SJCRH30 (cell line): ENCODE results near the gene HFM1. TPM values are rescaled to one million over a fixed set of nuclear protein-coding genes. Genes with fewer than 3 reads are reported as not detected.
"Not testable (repeated sequence)": the region's sequence is repeated elsewhere in the genome, so short reads cannot be mapped to it uniquely, and the experiment has no call there.

ENCODE experiments used
- DNase-seq, 2 experiments: peaks; one replicate each; pipeline ENCODE4 v3.0.0-alpha.2; 2015 to 2020
- H3K27ac ChIP-seq: fragments of 250-450 bp; sonication (Bioruptor Pico); 2 replicates; pipeline ENCODE4 v1.5.1; 2020; ENCODE audit warnings: mild to moderate bottlenecking, moderate library complexity
- H3K27me3 ChIP-seq: fragments of 250-450 bp; sonication (Bioruptor Pico); 2 replicates; pipeline ENCODE4 v1.5.1; 2020; ENCODE audit warnings: mild to moderate bottlenecking, moderate library complexity
- H3K36me3 ChIP-seq: fragments of 250-450 bp; sonication (Bioruptor Pico); 2 replicates; pipeline ENCODE4 v1.5.1; 2020; ENCODE audit warnings: mild to moderate bottlenecking, moderate library complexity
- H3K4me1 ChIP-seq: fragments of 250-450 bp; sonication (Bioruptor Pico); 2 replicates; pipeline ENCODE4 v1.5.1; 2020; ENCODE audit warnings: mild to moderate bottlenecking, moderate library complexity
- H3K4me3 ChIP-seq: fragments of 250-450 bp; sonication (Bioruptor Pico); 2 replicates; pipeline ENCODE4 v1.5.1; 2020; ENCODE audit warnings: mild to moderate bottlenecking, moderate library complexity
- H3K9me3 ChIP-seq: fragments of 250-450 bp; sonication (Bioruptor Pico); replicated peaks from 2 replicates; pipeline ENCODE4 v1.5.1; 2020; ENCODE audit warnings: mild to moderate bottlenecking, moderate library complexity
- total RNA-seq: library from RNA; depleted of rRNA; stranded (reverse); fragments of >200 nt; shearing (Covaris generic); gene quantifications from 2 replicates; pipeline ENCODE4 v1.2.3, GENCODE V29; 2014; rRNA removed

HFM1 gene, protein sequence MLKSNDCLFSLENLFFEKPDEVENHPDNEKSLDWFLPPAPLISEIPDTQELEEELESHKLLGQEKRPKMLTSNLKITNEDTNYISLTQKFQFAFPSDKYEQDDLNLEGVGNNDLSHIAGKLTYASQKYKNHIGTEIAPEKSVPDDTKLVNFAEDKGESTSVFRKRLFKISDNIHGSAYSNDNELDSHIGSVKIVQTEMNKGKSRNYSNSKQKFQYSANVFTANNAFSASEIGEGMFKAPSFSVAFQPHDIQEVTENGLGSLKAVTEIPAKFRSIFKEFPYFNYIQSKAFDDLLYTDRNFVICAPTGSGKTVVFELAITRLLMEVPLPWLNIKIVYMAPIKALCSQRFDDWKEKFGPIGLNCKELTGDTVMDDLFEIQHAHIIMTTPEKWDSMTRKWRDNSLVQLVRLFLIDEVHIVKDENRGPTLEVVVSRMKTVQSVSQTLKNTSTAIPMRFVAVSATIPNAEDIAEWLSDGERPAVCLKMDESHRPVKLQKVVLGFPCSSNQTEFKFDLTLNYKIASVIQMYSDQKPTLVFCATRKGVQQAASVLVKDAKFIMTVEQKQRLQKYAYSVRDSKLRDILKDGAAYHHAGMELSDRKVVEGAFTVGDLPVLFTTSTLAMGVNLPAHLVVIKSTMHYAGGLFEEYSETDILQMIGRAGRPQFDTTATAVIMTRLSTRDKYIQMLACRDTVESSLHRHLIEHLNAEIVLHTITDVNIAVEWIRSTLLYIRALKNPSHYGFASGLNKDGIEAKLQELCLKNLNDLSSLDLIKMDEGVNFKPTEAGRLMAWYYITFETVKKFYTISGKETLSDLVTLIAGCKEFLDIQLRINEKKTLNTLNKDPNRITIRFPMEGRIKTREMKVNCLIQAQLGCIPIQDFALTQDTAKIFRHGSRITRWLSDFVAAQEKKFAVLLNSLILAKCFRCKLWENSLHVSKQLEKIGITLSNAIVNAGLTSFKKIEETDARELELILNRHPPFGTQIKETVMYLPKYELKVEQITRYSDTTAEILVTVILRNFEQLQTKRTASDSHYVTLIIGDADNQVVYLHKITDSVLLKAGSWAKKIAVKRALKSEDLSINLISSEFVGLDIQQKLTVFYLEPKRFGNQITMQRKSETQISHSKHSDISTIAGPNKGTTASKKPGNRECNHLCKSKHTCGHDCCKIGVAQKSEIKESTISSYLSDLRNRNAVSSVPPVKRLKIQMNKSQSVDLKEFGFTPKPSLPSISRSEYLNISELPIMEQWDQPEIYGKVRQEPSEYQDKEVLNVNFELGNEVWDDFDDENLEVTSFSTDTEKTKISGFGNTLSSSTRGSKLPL (N-terminal part only)
- 4.5 and 6.9 TPM in 2 replicates for total RNA-seq

DNA sequence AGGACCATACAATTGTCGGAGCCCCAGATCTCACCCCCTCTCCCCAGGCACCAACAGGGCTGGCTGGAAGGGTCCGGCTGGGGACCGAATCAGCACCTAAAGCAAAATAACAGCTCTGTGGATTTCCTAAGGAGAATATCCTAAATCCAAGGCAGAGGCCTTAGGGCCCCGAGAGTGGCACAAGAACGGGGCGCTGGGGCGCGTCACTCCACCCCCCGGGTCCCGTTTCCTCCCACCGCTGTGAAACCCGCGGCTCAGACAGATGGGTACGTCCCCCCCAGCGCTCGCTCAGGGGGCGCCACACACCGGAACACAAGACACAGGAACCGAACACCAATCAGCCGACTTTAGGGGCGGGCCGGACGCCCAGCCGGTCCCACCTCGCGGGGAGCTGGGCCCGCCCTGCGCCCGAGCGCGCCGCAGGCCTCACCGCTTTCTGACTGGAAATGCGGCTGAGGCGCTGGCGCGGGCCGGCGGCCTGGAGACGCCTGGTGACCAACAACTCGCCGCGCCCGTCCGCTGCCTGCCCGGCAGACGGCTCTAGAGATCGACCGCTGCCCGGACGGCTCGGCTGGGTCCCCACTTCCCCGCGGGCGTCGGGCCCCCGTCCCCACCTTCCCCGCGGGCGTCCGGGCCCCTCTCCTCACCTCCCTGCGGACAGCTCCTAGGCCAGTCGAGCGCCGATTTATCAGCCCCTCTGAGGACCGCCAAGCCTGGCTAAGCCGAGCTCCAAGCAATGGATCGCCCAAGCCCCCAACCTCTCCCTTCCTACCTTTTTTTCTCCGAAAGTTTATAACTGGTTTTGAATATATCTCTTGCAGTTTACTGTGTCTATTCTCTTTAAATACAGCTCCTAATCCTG lies at the start of gene HFM1:
TSS of gene HFM1 (minus strand) at position 687 of the 862 bp plus-strand sequence. CDS start 3,755 bp downstream, outside the sequence.
- H3K4me3 ChIP-seq, result peak within 1 kb of the TSS; percentile 76
- H3K36me3 ChIP-seq, result no peaks in the 10 kb centered on the region
- peak within 1 kb of the TSS; percentile 80 for H3K27ac ChIP-seq
- H3K4me1 ChIP-seq, result peaks cover 2% of the 10 kb centered on the region; the same call in 1 of the 2 replicates
- no peaks in the 10 kb centered on the region for H3K9me3 ChIP-seq
- H3K27me3 ChIP-seq, result no peaks in the 10 kb centered on the region
- peak; percentile 93 to 96 for DNase-seq

DNA sequence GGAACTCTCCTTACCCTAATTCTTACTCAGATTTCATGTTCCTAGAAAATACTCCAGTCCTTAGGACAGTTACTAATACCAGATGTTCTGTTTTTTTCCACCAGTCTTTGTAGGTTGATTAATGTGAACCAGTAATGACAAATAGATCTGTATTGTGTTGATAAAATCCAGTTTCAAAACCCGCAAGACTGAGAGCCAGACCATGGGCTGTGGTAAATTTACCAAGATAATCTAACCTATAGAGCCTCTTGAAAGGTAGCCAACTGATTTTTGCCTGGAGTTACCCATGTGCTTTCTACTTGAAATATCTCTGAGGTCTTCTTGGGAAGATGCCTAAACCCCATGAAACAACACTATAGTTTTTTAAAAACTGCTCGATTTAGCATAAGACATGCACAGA lies 49.5 kb upstream of the HFM1 start:
- peaks cover 22% of the 10 kb centered on the region for H3K4me1 ChIP-seq
- no peaks in the 10 kb centered on the region for H3K36me3 ChIP-seq
- no peak for DNase-seq
- H3K27ac ChIP-seq, result no peak overlapping the region
- no peaks in the 10 kb centered on the region for H3K9me3 ChIP-seq
- H3K4me3 ChIP-seq, result no peak overlapping the region
- H3K27me3 ChIP-seq, result no peaks in the 10 kb centered on the region

DNA sequence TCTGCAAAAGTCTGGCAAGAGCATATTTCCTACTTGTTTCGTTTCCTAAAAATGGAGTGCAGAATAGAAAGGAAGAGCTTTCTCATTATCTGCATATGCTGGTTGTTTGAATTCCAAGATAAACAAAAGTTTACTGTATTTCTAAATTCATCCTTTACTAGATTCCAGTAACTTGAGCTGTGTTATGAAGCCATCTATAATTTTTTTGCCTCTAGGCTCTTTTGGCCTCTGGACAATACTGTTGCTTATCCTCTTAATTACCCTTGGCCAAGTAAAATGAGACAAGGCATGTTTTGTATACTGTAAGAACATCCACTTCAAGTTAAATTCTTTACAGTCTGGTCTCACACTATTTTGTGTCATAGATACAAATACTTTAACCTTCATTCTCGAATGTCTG lies 45.6 kb upstream of the HFM1 start:
- peak overlapping the region; percentile 69 for H3K27ac ChIP-seq
- H3K9me3 ChIP-seq, result no peaks in the 10 kb centered on the region
- no peaks in the 10 kb centered on the region for H3K27me3 ChIP-seq
- H3K4me3 ChIP-seq, result no peak overlapping the region
- no peaks in the 10 kb centered on the region for H3K36me3 ChIP-seq
- DNase-seq, result peak; percentile 22 to 86
- H3K4me1 ChIP-seq, result peaks cover 23% of the 10 kb centered on the region

DNA sequence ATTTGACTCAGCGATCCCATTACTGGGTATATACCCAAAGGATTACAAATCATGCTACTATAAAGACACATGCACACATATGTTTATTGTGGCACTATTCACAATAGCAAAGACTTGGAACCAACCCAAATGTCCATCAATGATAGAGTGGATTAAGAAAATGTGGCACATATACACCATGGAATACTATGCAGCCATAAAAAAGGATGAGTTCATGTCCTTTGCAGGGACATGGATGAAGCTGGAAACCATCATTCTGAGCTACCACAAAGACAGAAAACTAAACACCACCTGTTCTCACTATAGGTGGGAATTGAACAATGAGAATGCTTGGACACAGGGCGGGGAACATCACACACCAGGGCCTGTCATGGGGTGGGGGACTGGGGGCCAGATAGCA lies 43.1 kb upstream of the HFM1 start:
- not testable (repeated sequence) for H3K27me3 ChIP-seq, H3K9me3 ChIP-seq, H3K27ac ChIP-seq, DNase-seq, H3K4me3 ChIP-seq, H3K36me3 ChIP-seq
- peaks cover 23% of the 10 kb centered on the region for H3K4me1 ChIP-seq

DNA sequence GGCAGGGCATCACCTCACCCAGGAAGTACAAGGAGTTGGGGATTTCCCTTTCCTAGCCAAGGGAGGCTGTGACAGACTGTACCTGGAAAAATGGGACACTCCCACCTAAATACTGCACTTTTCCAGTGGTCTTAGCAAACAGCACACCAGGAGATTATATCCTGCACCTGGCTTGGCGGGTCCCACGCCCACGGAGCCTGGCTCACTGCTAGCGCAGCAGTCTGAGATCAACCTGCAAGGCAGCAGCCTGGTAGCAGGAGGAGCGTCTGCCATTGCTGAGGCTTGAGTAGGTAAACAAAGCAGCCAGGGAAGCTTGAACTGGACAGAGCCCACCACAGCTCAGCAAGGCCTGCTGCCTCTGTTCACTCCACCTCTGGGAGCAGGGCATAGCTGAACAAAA lies 37.3 kb upstream of the HFM1 start:
- H3K4me3 ChIP-seq, H3K27me3 ChIP-seq, H3K27ac ChIP-seq, DNase-seq, H3K36me3 ChIP-seq, H3K9me3 ChIP-seq, H3K4me1 ChIP-seq: not testable (repeated sequence)

DNA sequence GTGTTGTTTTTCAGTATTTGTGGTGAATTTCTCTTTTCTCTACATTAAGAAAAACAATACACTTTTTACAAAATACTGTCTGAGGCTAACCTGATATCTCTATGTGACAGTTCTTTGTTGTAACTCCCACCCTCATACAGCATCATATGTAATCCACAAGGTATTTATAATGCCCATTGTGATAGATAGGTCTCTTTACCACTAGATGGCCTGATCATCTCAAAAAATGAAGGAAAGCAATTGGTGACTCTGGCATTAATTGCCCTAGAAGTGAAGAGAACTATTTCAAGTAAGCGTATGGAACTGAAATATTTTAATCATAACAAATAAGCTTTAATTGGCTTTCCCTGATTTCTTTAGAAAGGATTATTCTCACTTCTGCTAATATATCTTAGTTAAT lies 36.2 kb upstream of the HFM1 start:
- Histone ChIP-seq H3K4me1 (no peaks in the 10 kb centered on the region), H3K36me3 (no peaks in the 10 kb centered on the region; the same call in 1 of the 2 replicates), H3K27me3 (no peaks in the 10 kb centered on the region), H3K27ac (no peak overlapping the region), H3K9me3 (no peaks in the 10 kb centered on the region), H3K4me3 (no peak overlapping the region)
- DNase-seq, result peak in 1 of 2 experiments; percentile 31

DNA sequence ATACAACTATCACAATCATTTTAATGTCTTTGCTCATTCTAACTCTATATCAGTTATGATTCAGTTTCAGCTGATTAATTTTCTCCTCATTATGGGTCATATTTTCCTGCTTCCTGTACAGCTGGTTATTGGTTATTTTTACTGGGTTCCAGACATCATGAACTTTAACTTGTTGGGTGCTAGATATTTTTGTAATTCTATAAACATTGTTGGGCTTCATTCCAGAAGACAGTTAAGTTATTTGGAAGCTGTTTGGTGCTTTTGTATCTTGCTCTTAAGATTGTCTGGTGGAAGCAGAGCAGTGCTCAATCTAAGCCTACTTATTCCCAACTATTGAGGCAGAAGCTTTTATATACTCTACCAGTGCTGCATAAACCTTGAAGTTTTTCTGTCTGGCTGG lies 34.4 kb upstream of the HFM1 start:
- no peaks in the 10 kb centered on the region for H3K4me1 ChIP-seq
- no peak for DNase-seq
- H3K9me3 ChIP-seq, result no peaks in the 10 kb centered on the region
- no peaks in the 10 kb centered on the region; the same call in 1 of the 2 replicates for H3K36me3 ChIP-seq
- H3K27me3 ChIP-seq, result no peaks in the 10 kb centered on the region
- H3K27ac ChIP-seq, result no peak overlapping the region
- no peak overlapping the region for H3K4me3 ChIP-seq

DNA sequence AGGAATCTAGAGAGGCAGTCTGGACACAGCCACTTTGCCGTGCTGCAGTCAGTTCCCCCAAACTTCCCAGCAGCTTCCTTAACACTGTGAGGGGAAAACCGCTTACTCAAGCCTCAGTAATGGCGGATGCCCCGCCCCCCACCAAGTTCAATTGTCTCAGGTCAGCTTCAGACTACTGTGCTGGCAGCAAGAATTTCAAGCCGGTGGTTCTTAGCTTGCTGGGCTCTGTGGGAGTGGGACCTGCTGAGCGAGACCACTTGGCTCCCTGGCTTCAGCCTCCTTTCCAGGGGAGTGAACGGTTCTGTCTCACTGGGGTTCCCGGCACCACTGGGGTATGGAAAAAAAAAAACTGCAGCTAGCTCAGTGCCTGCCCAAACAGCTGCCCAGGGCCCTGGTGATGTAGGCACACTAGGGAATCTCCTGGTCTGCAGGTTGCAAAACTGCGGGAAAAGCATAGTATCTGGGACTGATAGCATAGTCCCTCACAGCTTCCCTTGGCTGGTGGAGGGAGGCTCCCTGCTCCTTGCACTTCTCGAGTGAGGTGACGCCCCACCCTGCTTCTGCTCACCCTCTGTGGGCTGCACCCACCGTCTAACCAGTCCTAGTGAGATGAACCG lies 23.7 kb upstream of the HFM1 start:
- Histone ChIP-seq H3K27ac (no peak overlapping the region), H3K4me3 (peak overlapping the region; percentile 47), H3K36me3 (no peaks in the 10 kb centered on the region), H3K27me3 (no peaks in the 10 kb centered on the region), H3K4me1 (no peaks in the 10 kb centered on the region), H3K9me3 (no peaks in the 10 kb centered on the region)
- peak; percentile 8 to 38 for DNase-seq

DNA sequence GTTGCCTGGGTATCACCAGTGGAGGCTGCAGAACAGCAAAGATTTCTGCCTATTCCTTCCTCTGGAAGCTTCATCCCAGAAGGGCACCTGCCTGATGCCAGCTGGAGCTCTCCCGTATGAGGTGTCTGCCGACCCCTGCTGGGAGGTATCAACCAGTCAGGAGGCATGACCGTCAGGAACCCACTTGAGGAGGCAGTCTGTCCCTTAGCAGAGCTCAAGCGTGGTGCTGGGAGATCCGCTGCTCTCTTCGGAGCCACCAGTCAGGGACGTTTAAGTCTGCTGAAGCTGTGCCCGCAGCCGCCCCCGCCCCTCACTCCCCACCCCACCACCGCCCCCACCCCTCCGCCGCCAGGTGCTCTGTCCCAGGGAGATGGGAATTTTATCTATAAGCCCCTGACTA lies 23.1 kb upstream of the HFM1 start:
- no peaks in the 10 kb centered on the region for H3K27me3 ChIP-seq
- no peak overlapping the region for H3K27ac ChIP-seq
- peak overlapping the region; percentile 47 for H3K4me3 ChIP-seq
- DNase-seq, result peak in 1 of 2 experiments; percentile 11
- H3K4me1 ChIP-seq, result no peaks in the 10 kb centered on the region
- H3K36me3 ChIP-seq, result no peaks in the 10 kb centered on the region
- H3K9me3 ChIP-seq, result no peaks in the 10 kb centered on the region

DNA sequence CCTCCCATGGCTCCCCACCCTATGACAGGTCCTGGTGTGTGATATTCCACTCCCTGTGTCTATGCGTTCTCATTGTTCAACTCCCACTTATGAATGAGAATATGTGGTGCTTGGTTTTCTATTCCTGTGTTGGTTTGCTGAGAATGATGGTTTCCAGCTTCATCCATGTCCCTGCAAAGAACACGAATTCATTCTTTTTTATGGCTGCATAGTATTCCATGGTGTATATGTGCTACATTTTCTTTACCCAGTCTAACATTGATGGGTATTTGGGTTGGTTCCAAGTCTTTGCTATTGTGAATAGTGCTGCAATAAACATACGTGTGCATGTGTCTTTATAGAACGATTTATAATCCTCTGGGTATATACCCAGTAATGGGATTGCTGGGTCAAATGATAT lies 17.9 kb upstream of the HFM1 start:
- DNase-seq, H3K27ac ChIP-seq, H3K4me1 ChIP-seq, H3K27me3 ChIP-seq, H3K36me3 ChIP-seq, H3K9me3 ChIP-seq, H3K4me3 ChIP-seq: not testable (repeated sequence)

DNA sequence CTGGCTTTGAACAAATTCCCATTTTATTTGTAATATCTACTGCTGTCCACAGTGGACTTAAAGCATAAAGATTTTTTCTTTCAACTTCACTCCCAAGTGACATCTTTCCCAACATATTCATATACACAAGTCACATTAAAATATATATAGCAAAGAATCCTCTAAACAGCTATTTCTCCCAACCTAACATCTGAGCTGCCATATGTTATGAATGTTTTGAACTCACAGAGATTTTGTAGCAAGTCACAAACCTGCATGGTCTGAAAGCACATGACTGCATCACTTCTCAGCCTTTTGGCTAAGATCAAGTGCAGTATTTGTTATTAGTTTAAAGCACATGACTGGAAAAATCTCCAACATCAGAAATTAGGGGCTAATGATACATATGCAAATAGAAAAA lies 7.7 kb upstream of the HFM1 start:
- Histone ChIP-seq H3K9me3 (no peaks in the 10 kb centered on the region), H3K4me3 (no peak overlapping the region), H3K36me3 (no peaks in the 10 kb centered on the region), H3K4me1 (no peaks in the 10 kb centered on the region), H3K27me3 (no peaks in the 10 kb centered on the region), H3K27ac (no peak overlapping the region)
- no peak for DNase-seq

DNA sequence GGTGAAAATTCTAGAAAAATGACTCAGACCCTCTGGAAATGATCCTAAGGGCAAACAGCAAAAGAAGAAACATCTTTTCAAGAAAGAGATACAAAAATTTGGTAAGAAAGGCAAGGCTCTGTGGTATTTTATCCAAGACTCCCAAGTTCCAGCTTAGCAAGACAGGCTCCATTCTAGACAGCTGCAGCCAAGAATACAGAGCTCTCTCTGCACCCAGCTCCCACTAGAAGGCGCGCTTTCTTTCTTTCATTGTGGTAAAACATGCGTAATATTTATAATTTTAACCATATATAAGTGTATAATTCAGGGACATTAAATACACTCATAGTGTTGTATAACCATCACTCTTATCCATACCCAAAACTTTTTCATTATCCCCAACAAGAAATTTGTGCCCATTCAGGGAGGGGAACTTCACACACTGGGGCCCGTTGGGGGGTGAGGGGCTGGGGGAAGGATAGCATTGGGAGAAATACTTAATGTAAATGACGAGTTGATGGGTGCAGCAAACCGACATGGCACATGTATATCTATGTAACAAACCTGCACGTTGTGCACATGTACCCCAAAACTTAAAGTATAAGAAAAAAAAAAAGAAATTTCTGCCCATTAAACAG lies 2.2 kb upstream of the HFM1 start:
- H3K27me3 ChIP-seq, result no peaks in the 10 kb centered on the region
- H3K9me3 ChIP-seq, result no peaks in the 10 kb centered on the region
- no peaks in the 10 kb centered on the region for H3K36me3 ChIP-seq
- H3K4me1 ChIP-seq, result peaks cover 2% of the 10 kb centered on the region; the same call in 1 of the 2 replicates
- H3K4me3 ChIP-seq, result no peak overlapping the region
- H3K27ac ChIP-seq, result no peak overlapping the region
- DNase-seq, result no peak

DNA sequence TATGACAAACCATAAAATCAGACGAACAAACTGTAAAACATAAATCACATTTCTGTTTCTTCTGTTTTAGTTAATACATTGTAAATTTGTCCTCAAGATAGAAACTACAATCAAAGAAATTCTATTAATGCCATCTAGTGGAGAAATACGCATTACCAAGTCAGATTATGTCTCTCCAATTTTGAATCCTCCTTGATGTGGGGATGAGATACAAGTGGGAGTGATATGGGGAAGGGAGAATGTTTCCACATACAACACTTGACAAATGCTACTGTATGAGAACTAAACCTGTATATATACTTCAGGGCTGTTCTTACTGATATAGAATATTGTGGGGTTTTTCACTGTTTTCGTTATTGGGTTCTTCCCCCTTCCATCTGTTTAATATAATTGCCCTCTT lies 2.6 kb downstream of the HFM1 start:
- Histone ChIP-seq H3K4me3 (no peak overlapping the region), H3K4me1 (peaks cover 2% of the 10 kb centered on the region; the same call in 1 of the 2 replicates), H3K27me3 (no peaks in the 10 kb centered on the region), H3K36me3 (no peaks in the 10 kb centered on the region), H3K9me3 (no peaks in the 10 kb centered on the region), H3K27ac (no peak overlapping the region)
- peak in 1 of 2 experiments; percentile 57 for DNase-seq
